Measurements from ENCODE around the gene PGBD1.

GRCh38 chr6:28281288-28282064 is at the start of gene PGBD1:
- TF ChIP-seq EP300 (IDR thresholded peaks at IDR 0.05; ENCODE audit: borderline replicate concordance) (no peak), CEBPB (IDR thresholded peaks at IDR 0.05) (no peak), USF1 (IDR thresholded peaks at IDR 0.05) (no peak), TEAD4 (IDR thresholded peaks at IDR 0.05) (0 out of 2 replicates have a peak, but pooled peaks have one; percentile 3), TAF1 (IDR thresholded peaks at IDR 0.05; ENCODE audit: low read depth) (peak; percentile 84), RAD21 (IDR thresholded peaks at IDR 0.05; ENCODE audit: low read depth) (no peak; the same call in 1 of the 2 replicates), MAX (IDR thresholded peaks at IDR 0.05) (peak; percentile 24; the same call in 1 of the 2 replicates), YY1 (IDR thresholded peaks at IDR 0.05; ENCODE audit: low read depth) (no peak), EGR1 (IDR thresholded peaks at IDR 0.05) (no peak), ZBTB7A (IDR thresholded peaks at IDR 0.05; ENCODE audit: low read depth) (no peak; the same call in 1 of the 2 replicates), FOXM1 (IDR thresholded peaks at IDR 0.05; ENCODE audit: borderline replicate concordance, low read depth) (no peak), NFIC (IDR thresholded peaks at IDR 0.05) (no peak), REST (IDR thresholded peaks at IDR 0.05; ENCODE audit: low read depth) (no peak)

Measured in Ishikawa (cell line).